GM12878 (cell line): ENCODE results near the gene TBXA2R. TPM values are rescaled to one million over a fixed set of nuclear protein-coding genes. Genes with fewer than 3 reads are reported as not detected.

Source experiments
- ATAC-seq: fragments of 200-7000 bp; cut with Tn5 transposase; 3 replicates; pipeline ENCODE4 v1.9.1; 2020; ENCODE audit warnings: mild to moderate bottlenecking, moderate library complexity
- BruUV-seq: library from RNA; stranded (reverse); fragments of 400-500 nt; replicated peaks from 2 replicates; lab custom pipeline; 2021; lab: Mats Ljungman, UMichigan
- CTCF ChIA-PET: fragments of 300-600 bp; sonication (Branson Sonifier 250); formaldehyde crosslinking; extraction: SDS; loops from one replicate; lab custom pipeline; 2021; ENCODE audit warnings: inconsistent platforms; lab: Yijun Ruan, JAX
- POLR2A ChIA-PET: fragments of 350-600 bp; formaldehyde crosslinking; extraction: SDS; loops from one replicate; lab custom pipeline; 2021; ENCODE audit warnings: inconsistent platforms; lab: Charles Lee
- RAD21 ChIA-PET: fragments of 300-600 bp; sonication (Branson Sonifier 250); formaldehyde crosslinking; loops from one replicate; lab custom pipeline; 2023; ENCODE audit warnings: antibody characterized with exemption; ENCODE audit not compliant: unreplicated experiment; lab: Charles Lee
- SMC1A ChIA-PET: fragments of 300-600 bp; sonication (Branson Sonifier 250); formaldehyde crosslinking; loops from one replicate; lab custom pipeline; 2023; ENCODE audit not compliant: unreplicated experiment, uncharacterized antibody; lab: Charles Lee
- DNase-seq: peaks from one replicate; pipeline ENCODE4 v3.0.0-alpha.2; 2011; ENCODE audit warnings: low read depth, low spot score
- FAIRE-seq: peaks from 3 replicates; lab custom pipeline; 2011; peaks lifted over from hg19 to GRCh38; lab: Jason Lieb, UNC
- H2AFZ ChIP-seq: 2 replicates; pipeline ENCODE4 v1.6.0; 2011; ENCODE audit warnings: low read depth, low read length, control low read depth; ENCODE audit not compliant: control insufficient read depth
- H3K27ac ChIP-seq: 2 replicates; pipeline ENCODE4 v1.5.1; 2011; ENCODE audit warnings: control low read depth; ENCODE audit not compliant: control insufficient read depth, insufficient read depth
- H3K27me3 ChIP-seq, 2 experiments: replicated peaks in 1 of 2; 2 replicates each; pipeline versions ENCODE4 v1.6.0 to v1.6.1; 2011; ENCODE audit warnings: low read length in 1 of 2; ENCODE audit not compliant: control insufficient read depth in 2 of 2, insufficient read depth in 2 of 2
- H3K36me3 ChIP-seq, 2 experiments: 2 replicates each; pipeline ENCODE4 v1.5.1; 2011; ENCODE audit warnings: low read length in 1 of 2; ENCODE audit not compliant: control insufficient read depth in 2 of 2, insufficient read depth in 2 of 2
- H3K4me1 ChIP-seq: 2 replicates; pipeline ENCODE4 v1.6.1; 2011; ENCODE audit warnings: mild to moderate bottlenecking, low read length, moderate library complexity, mixed read lengths; ENCODE audit not compliant: control insufficient read depth, insufficient read depth
- H3K4me2 ChIP-seq: 2 replicates; pipeline ENCODE4 v1.6.0; 2011; ENCODE audit warnings: control low read depth; ENCODE audit not compliant: control insufficient read depth, insufficient read depth
- H3K4me3 ChIP-seq: fragments of 200-600 bp; sonication (generic); 2 replicates; pipeline ENCODE4 v1.5.1; 2016
- H3K79me2 ChIP-seq: 2 replicates; pipeline ENCODE4 v1.6.0; 2011; ENCODE audit warnings: low read length; ENCODE audit not compliant: control insufficient read depth, insufficient read depth
- H3K9ac ChIP-seq: 2 replicates; pipeline ENCODE4 v1.8.0; 2011; ENCODE audit warnings: low read length, control low read depth, mixed read lengths; ENCODE audit not compliant: control insufficient read depth, insufficient read depth
- H3K9me3 ChIP-seq: replicated peaks from 3 replicates; pipeline ENCODE4 v1.5.1; 2011; ENCODE audit warnings: mild to moderate bottlenecking, low read length; ENCODE audit not compliant: control insufficient read depth, insufficient read depth
- H4K20me1 ChIP-seq: 2 replicates; pipeline ENCODE4 v1.6.0; 2011; ENCODE audit not compliant: control insufficient read depth, insufficient read depth
- ELK1 ChIP-seq: IDR thresholded peaks from 2 replicates; pipeline ENCODE4 v1.6.1; 2012; ENCODE audit warnings: low read depth, low read length, improper control_type of control experiment
- HDAC6 ChIP-seq: fragments of 200-600 bp; sonication (generic); IDR thresholded peaks from one replicate; pipeline ENCODE4 v1.8.0; 2017; ENCODE audit warnings: antibody characterized with exemption; ENCODE audit not compliant: unreplicated experiment
- MEF2B ChIP-seq: fragments of 450-650 bp; IDR thresholded peaks from 2 replicates; pipeline ENCODE4 v1.6.1; 2018; ENCODE audit warnings: mild to moderate bottlenecking, moderate library complexity; ENCODE audit not compliant: partially characterized antibody, poor library complexity, severe bottlenecking
- NRF1 ChIP-seq: conservative IDR thresholded peaks from 2 replicates; pipeline ENCODE4 v1.6.1; 2011; ENCODE audit warnings: mild to moderate bottlenecking, low read depth, low read length, improper control_type of control experiment
- TCF3 ChIP-seq: IDR thresholded peaks from 2 replicates; pipeline ENCODE4 v1.6.1; 2012; ENCODE audit warnings: low read depth, mild to moderate bottlenecking, low read length, borderline replicate concordance; ENCODE audit not compliant: insufficient read depth
- ZNF622 ChIP-seq: fragments of 450-650 bp; IDR thresholded peaks from 2 replicates; pipeline ENCODE4 v1.6.1; 2017; ENCODE audit warnings: mild to moderate bottlenecking, inconsistent platforms
- WGBS: methylation state at CpG from one replicate; pipeline ENCODE4 v1.1.6; 2016; ENCODE audit warnings: low lambda C conversion rate; ENCODE audit not compliant: insufficient replicate concordance, insufficient coverage; ENCODE audit errors: missing lambda C conversion rate; 5-methylcytosine and 5-hydroxymethylcytosine counted together
- in situ Hi-C: fragments of 300-500 bp; cut with MboI; formaldehyde crosslinking; loops from 9 replicates; pipeline ENCODE4 v1.14.3; 2018; ENCODE audit warnings: mixed read lengths
- intact Hi-C: fragments of 100-400 bp; cut with micrococcal nuclease; formaldehyde crosslinking; loops from one replicate; pipeline ENCODE4 v1.14.2; 2022; ENCODE audit not compliant: unreplicated experiment
- polyA plus RNA-seq, 11 experiments: library from polyadenylated mRNA; depleted of rRNA in 4 of 11; unstranded in 6 of 11; stranded (reverse) in 5 of 11; fragments of >200 nt; fragmentation: Nextera tagmentation in 4 of 11; fragmentation: Illumina TruSeq in 1 of 11; extraction: Ambion mirVana in 4 of 11; extraction: Trizol in 1 of 11; gene quantifications; 1 replicate in 1 of 11; 2 replicates in 10 of 11; pipeline versions ENCODE4 v1.2.1 to v1.2.3, GENCODE V29; 2011 to 2016; ENCODE audit warnings: inconsistent platforms in 2 of 11, missing spikeins in 2 of 11, low read depth in 1 of 11
- total RNA-seq, 4 experiments: library from RNA; depleted of rRNA in 3 of 4; stranded (reverse); fragments of >200 nt in 3 of 4; fragmentation: Illumina TruSeq in 1 of 4; extraction: Trizol in 1 of 4; gene quantifications; 2 replicates each; pipeline versions ENCODE4 v1.2.1 to v1.2.3, GENCODE V29; 2013 to 2021
- TF ChIP-seq, protein P1 (sequence below): fragments of 450-650 bp; IDR thresholded peaks from 2 replicates; pipeline ENCODE4 v1.6.1; 2017; ENCODE audit warnings: mild to moderate bottlenecking
- TF ChIP-seq, protein P2 (sequence below): IDR thresholded peaks from 2 replicates; pipeline ENCODE4 v1.6.1; 2011; ENCODE audit warnings: borderline replicate concordance, low read depth, mild to moderate bottlenecking, moderate library complexity, low read length; ENCODE audit not compliant: insufficient read depth, poor library complexity, severe bottlenecking

The TBXA2R gene
- total and polyA plus RNA-seq, 10 of the 15 experiments (the other 5 are each of a cell fraction or from before 2014, with no cell fraction given), result 0.03 TPM; not detected in 8

- H3K9ac ChIP-seq, result no peak overlapping the region
- no peaks in the 10 kb centered on the region; a peak in 1 of 4 replicates for H3K36me3 ChIP-seq
- SMC1A ChIA-PET, result no interaction called here
- CTCF ChIA-PET, result no interaction called here
- POLR2A ChIA-PET, result no interaction called here
- TF ChIP-seq ELK1 (no peak), ZNF622 (no peak), TCF3 (no peak), NRF1 (no peak), HDAC6 (no peak), MEF2B (no peak)
- TF ChIP-seq, protein P1, sequence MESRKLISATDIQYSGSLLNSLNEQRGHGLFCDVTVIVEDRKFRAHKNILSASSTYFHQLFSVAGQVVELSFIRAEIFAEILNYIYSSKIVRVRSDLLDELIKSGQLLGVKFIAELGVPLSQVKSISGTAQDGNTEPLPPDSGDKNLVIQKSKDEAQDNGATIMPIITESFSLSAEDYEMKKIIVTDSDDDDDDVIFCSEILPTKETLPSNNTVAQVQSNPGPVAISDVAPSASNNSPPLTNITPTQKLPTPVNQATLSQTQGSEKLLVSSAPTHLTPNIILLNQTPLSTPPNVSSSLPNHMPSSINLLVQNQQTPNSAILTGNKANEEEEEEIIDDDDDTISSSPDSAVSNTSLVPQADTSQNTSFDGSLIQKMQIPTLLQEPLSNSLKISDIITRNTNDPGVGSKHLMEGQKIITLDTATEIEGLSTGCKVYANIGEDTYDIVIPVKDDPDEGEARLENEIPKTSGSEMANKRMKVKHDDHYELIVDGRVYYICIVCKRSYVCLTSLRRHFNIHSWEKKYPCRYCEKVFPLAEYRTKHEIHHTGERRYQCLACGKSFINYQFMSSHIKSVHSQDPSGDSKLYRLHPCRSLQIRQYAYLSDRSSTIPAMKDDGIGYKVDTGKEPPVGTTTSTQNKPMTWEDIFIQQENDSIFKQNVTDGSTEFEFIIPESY, result no peak
- TF ChIP-seq, protein P2, sequence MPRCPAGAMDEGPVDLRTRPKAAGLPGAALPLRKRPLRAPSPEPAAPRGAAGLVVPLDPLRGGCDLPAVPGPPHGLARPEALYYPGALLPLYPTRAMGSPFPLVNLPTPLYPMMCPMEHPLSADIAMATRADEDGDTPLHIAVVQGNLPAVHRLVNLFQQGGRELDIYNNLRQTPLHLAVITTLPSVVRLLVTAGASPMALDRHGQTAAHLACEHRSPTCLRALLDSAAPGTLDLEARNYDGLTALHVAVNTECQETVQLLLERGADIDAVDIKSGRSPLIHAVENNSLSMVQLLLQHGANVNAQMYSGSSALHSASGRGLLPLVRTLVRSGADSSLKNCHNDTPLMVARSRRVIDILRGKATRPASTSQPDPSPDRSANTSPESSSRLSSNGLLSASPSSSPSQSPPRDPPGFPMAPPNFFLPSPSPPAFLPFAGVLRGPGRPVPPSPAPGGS, result no peak
- WGBS, result 91% methylated on average over 47 of the region's 55 CpGs
- DNase-seq, result no peak
- in situ Hi-C loops, result no loop called here
- H3K27me3 ChIP-seq, result no peaks in the 10 kb centered on the region
- H3K4me1 ChIP-seq, result no peaks in the 10 kb centered on the region
- no peak overlapping the region for H3K4me3 ChIP-seq
- intact Hi-C loops, result no loop called here
- no TSS peak for BruUV-seq
- FAIRE-seq, result no peak
- no peaks in the 10 kb centered on the region for H3K9me3 ChIP-seq
- H2AFZ ChIP-seq, result no peak overlapping the region
- no peak overlapping the region for H3K27ac ChIP-seq
- H4K20me1 ChIP-seq, result no peaks in the 10 kb centered on the region
- no peaks in the 10 kb centered on the region for H3K79me2 ChIP-seq
- H3K4me2 ChIP-seq, result no peak overlapping the region
- no peak for ATAC-seq
- RAD21 ChIA-PET, result no interaction called here
Observed at GRCh38 chr19:3638208-3639193, 31.8 kb upstream of the TBXA2R start.
